Adrenal gland (tissue), 12 donors: ENCODE results near the gene SH3PXD2B. TPM values are rescaled to one million over a fixed set of nuclear protein-coding genes. Genes with fewer than 3 reads are reported as not detected.

Source experiments
- DNase-seq, 7 donors: peaks; one replicate each; pipeline ENCODE4 v3.0.0-alpha.2; 2019 to 2020
- H3K27ac ChIP-seq, 5 donors: fragments of 200-600 bp; sonication (generic) in 4 of 5; 1 replicate in 3 of 5; 2 replicates in 2 of 5; pipeline versions ENCODE4 v1.5.1 to v1.8.0; 2016 to 2020; ENCODE audit warnings: mild to moderate bottlenecking in 1 of 5
- H3K27me3 ChIP-seq: fragments of 200-600 bp; 2 replicates; pipeline ENCODE4 v1.8.0; 2021
- H3K36me3 ChIP-seq, 2 donors: fragments of 200-600 bp; replicated peaks in 1 of 2; 1 replicate in 1 of 2; 2 replicates in 1 of 2; pipeline versions ENCODE4 v1.5.1 to v1.8.0; 2018 to 2022
- H3K4me1 ChIP-seq, 2 donors: fragments of 200-600 bp; replicated peaks in 1 of 2; 1 replicate in 1 of 2; 2 replicates in 1 of 2; pipeline versions ENCODE4 v1.5.1 to v1.8.0; 2018 to 2021
- H3K4me3 ChIP-seq, 4 donors: fragments of 200-600 bp; sonication (generic) in 3 of 4; one replicate each; pipeline ENCODE4 v1.5.1; 2016 to 2018
- H3K9me3 ChIP-seq, 3 donors: fragments of 200-600 bp; sonication (generic) in 1 of 3; replicated peaks in 1 of 3; 1 replicate in 2 of 3; 2 replicates in 1 of 3; pipeline versions ENCODE4 v1.5.1 to v1.8.0; 2016 to 2021
- CTCF ChIP-seq, 6 experiments: fragments of 450-650 bp in 4 of 6; fragments of 200-600 bp in 2 of 6; sonication (generic) in 1 of 6; IDR thresholded peaks; 1 replicate in 5 of 6; 2 replicates in 1 of 6; pipeline versions ENCODE4 v1.5.1 to v1.8.0; 2016 to 2021; ENCODE audit warnings: antibody characterized with exemption in 6 of 6, mild to moderate bottlenecking in 2 of 6, moderate library complexity in 1 of 6
- POLR2A ChIP-seq, 2 donors: fragments of 450-650 bp; IDR thresholded peaks; one replicate each; pipeline ENCODE4 v1.6.1; 2017; ENCODE audit warnings: antibody characterized with exemption in 2 of 2, mild to moderate bottlenecking in 2 of 2, moderate library complexity in 1 of 2
- WGBS, 4 donors: extraction: QIAGEN DNeasy Blood & Tissue Kit in 2 of 4; methylation state at CpG; one replicate each; pipeline versions ENCODE4 v1.1.5 to v1.1.7; 2013 to 2017; 5-methylcytosine and 5-hydroxymethylcytosine counted together
- intact Hi-C, 2 donors: fragments of 100-400 bp; cut with DNase I; formaldehyde crosslinking; loops; one replicate each; pipeline versions ENCODE4 v1.14.1 to v1.15.0; 2022 to 2023
- polyA plus RNA-seq, 3 donors: library from polyadenylated mRNA; stranded (reverse); fragments of 200-250 nt in 2 of 3; fragments of 350-450 nt in 1 of 3; fragmentation: Illumina TruSeq in 1 of 3; extraction: RNeasy Lipid Tissue Mini Kit (QIAGEN cat#74804) in 1 of 3; gene quantifications; one replicate each; pipeline ENCODE4 v1.2.3, GENCODE V29; 2013 to 2014
- total RNA-seq, 9 donors: library from RNA; depleted of rRNA in 4 of 9; stranded (reverse); fragments of >200 nt in 4 of 9; fragments of 120-200 nt in 1 of 9; fragmentation: NEBNext Ultra II Directional in 1 of 9; extraction: Animal tissue kit (Norgen Biotek cat#: 25700) in 1 of 9; gene quantifications; one replicate each; pipeline versions ENCODE4 v1.1.0 to v1.2.4, GENCODE V29; 2013 to 2023
- donor health status: healthy with polysubstance abuse.
- donor health status: Bipolar disorder and iron deficiency.
- donor health status: DM: yes; HTN: yes; CAD: no.
- donor health status: DM: no; HTN: no; CAD: no.
- donor health status: DM: no; HTN: no; CAD: no.
- donor health status: DM: yes; HTN: yes; CAD: no.

The SH3PXD2B gene
- total and polyA plus RNA-seq, 12 donors = 15.2 to 111 (median 51.5) TPM

- TF ChIP-seq CTCF (IDR thresholded peaks at IDR 0.05) (no peak), POLR2A (IDR thresholded peaks at IDR 0.05) (no peak)
- Histone ChIP-seq H3K27me3 (no peaks in the 10 kb centered on the region), H3K4me3 (no peak overlapping the region), H3K27ac (no peak overlapping the region), H3K4me1 (no peaks in the 10 kb centered on the region), H3K36me3 (no peaks in the 10 kb centered on the region), H3K9me3 (no peaks in the 10 kb centered on the region)
- 84 to 92% (median 87%) methylated on average over 14 of the region's 14 CpGs for WGBS, 4 donors
- no peak for DNase-seq
- intact Hi-C loops = no loop called here
These were observed 33.9 kb upstream of the SH3PXD2B start for GRCh38 chr5:172488221-172488620.

- TF ChIP-seq CTCF (IDR thresholded peaks at IDR 0.05) (no peak), POLR2A (IDR thresholded peaks at IDR 0.05) (no peak)
- no peaks in the 10 kb centered on the region for H3K9me3 ChIP-seq
- 74 to 85% (median 81%) methylated on average over 9 of the region's 9 CpGs for WGBS, 4 donors
- intact Hi-C loops = no loop called here
- no peaks in the 10 kb centered on the region for H3K27me3 ChIP-seq
- no peak for DNase-seq
- H3K36me3 ChIP-seq = no peaks in the 10 kb centered on the region
- H3K27ac ChIP-seq = no peak overlapping the region
- no peak overlapping the region for H3K4me3 ChIP-seq
- no peaks in the 10 kb centered on the region for H3K4me1 ChIP-seq
These were observed 33.3 kb upstream of the SH3PXD2B start for GRCh38 chr5:172487671-172488070.

- H3K27me3 ChIP-seq = no peaks in the 10 kb centered on the region
- H3K36me3 ChIP-seq = no peaks in the 10 kb centered on the region
- WGBS, 4 donors = 84 to 92% (median 87%) methylated on average over 5 of the region's 5 CpGs
- no peaks in the 10 kb centered on the region for H3K9me3 ChIP-seq
- TF ChIP-seq POLR2A (IDR thresholded peaks at IDR 0.05) (no peak), CTCF (IDR thresholded peaks at IDR 0.05) (no peak)
- DNase-seq = no peak
- no peak overlapping the region for H3K27ac ChIP-seq
- H3K4me3 ChIP-seq = no peak overlapping the region
- intact Hi-C loops = no loop called here
- no peaks in the 10 kb centered on the region for H3K4me1 ChIP-seq
These were observed 32.6 kb upstream of the SH3PXD2B start for GRCh38 chr5:172486912-172487311.

- Histone ChIP-seq H3K4me1 (no peaks in the 10 kb centered on the region), H3K27ac (no peak overlapping the region), H3K36me3 (no peaks in the 10 kb centered on the region), H3K4me3 (no peak overlapping the region), H3K27me3 (no peaks in the 10 kb centered on the region), H3K9me3 (no peaks in the 10 kb centered on the region)
- TF ChIP-seq CTCF (IDR thresholded peaks at IDR 0.05) (no peak), POLR2A (IDR thresholded peaks at IDR 0.05) (no peak)
- DNase-seq = no peak
- 86 to 92% (median 89%) methylated on average over 10 to 12 of the region's 12 CpGs for WGBS, 4 donors
- intact Hi-C loops = no loop called here
These were observed 32.1 kb upstream of the SH3PXD2B start for GRCh38 chr5:172486451-172486850.
